22Rv1 (cell line): ENCODE results near the gene PHYKPL.

Experiments
- H3K27ac ChIP-seq: fragments of 450-650 bp; 2 replicates; pipeline ENCODE4 v1.5.1; 2017
- ZFX ChIP-seq: fragments of 450-650 bp; IDR thresholded peaks from 2 replicates; pipeline ENCODE4 v1.6.1; 2017; ENCODE audit warnings: antibody characterized with exemption, borderline replicate concordance
- TF ChIP-seq, protein P1 (sequence below): fragments of 450-650 bp; IDR thresholded peaks from 2 replicates; pipeline ENCODE4 v1.5.1; 2017; ENCODE audit warnings: mild to moderate bottlenecking

PHYKPL gene

DNA sequence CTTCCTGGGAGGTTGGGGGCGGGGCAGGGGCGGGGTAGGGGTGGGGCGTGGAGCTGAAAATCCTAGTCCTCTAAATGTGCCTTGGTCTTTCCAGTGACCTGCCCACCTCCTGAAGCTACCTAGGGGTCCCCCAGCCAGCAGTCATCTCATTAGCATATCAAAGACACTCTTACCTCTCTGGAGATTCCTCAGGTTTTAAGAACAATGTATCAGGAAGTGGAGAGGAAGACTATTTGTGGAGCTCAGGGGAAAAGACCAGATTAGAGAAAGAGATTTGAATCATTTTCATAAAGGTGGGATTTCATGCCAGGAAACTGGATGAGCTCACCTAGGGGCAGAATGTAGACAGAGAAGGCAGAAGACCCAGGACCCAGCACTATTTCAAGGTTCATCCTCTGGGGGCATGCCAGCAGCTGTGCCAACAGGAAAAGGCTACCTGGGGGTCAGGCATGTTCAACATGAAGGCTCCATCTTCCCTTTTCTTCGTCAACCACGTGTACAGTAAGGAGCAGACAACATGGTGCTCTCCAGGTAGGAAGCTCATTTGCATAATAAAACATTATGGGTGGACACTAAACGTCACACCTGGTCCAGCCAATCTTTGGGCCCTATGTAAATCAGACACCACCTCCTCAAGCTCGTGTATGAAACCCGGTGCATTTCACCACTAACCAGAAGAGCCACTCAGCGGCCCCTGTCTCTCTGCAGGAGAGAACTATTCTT is 52.3 kb downstream of the PHYKPL start:
- no peak overlapping the region for H3K27ac ChIP-seq
- no peak for TF ChIP-seq ZFX
- TF ChIP-seq, protein P1, sequence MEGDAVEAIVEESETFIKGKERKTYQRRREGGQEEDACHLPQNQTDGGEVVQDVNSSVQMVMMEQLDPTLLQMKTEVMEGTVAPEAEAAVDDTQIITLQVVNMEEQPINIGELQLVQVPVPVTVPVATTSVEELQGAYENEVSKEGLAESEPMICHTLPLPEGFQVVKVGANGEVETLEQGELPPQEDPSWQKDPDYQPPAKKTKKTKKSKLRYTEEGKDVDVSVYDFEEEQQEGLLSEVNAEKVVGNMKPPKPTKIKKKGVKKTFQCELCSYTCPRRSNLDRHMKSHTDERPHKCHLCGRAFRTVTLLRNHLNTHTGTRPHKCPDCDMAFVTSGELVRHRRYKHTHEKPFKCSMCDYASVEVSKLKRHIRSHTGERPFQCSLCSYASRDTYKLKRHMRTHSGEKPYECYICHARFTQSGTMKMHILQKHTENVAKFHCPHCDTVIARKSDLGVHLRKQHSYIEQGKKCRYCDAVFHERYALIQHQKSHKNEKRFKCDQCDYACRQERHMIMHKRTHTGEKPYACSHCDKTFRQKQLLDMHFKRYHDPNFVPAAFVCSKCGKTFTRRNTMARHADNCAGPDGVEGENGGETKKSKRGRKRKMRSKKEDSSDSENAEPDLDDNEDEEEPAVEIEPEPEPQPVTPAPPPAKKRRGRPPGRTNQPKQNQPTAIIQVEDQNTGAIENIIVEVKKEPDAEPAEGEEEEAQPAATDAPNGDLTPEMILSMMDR: no peak

DNA sequence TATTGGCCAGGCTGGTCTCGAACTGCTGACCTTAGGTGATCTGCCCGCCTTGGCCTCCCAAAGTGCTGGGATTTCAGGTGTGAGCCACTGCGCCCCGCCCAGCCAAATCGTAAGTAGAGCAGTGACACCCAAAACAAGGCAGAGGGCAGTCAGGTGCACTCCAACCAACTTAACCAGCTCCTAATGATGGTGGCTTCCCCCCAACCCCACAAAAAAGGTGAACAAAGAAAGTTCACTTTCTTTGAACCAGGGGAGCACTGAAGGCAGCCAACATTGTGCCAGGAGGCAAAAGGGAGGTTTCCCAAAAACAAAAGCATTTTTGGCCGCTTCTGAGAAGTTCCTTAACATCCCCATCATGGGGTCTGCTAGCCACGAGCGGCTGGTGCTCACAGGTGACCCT is 55.0 kb downstream of the PHYKPL start:
- H3K27ac ChIP-seq: no peak overlapping the region
- TF ChIP-seq ZFX: no peak
- TF ChIP-seq, protein P1: no peak

DNA sequence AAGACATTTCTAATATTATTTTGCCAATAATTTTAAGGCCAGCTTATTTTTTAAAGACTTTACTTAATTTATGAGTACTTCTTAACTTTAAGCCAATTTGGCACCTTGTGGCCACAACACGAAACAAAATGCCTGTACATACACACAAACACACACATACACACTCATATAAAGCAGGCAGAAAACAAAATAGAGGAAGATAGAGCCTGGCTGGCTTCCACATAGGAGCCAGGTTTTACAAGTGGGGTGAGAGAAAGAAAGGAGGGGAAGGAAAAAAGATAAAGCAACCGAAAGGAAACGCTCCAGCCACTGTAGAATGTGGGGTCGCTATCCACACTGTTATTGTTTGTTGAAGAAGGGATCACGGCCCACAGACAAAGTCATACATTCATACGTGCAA is 55.8 kb downstream of the PHYKPL start:
- H3K27ac ChIP-seq: no peak overlapping the region
- TF ChIP-seq, protein P1: no peak
- TF ChIP-seq ZFX: no peak

GRCh38 chr5:178174456-178174855 is 58.1 kb downstream of the PHYKPL start:
- no peak overlapping the region for H3K27ac ChIP-seq
- TF ChIP-seq, protein P1: no peak
- no peak for TF ChIP-seq ZFX

- H3K27ac ChIP-seq: no peak overlapping the region
- TF ChIP-seq, protein P1: no peak
- no peak for TF ChIP-seq ZFX
Measured at GRCh38 chr5:178170455-178170854, 62.1 kb downstream of the PHYKPL start.

GRCh38 chr5:178165581-178165980 is 67.0 kb downstream of the PHYKPL start:
- TF ChIP-seq, protein P1: no peak
- TF ChIP-seq ZFX: no peak

More at GRCh38 chr5:178165581-178165980, 67.0 kb downstream of the PHYKPL start:
- H3K27ac ChIP-seq: no peak overlapping the region
